Measurements from ENCODE around the gene SAMD5.
"Not testable (repeated sequence)": the region's sequence is repeated elsewhere in the genome, so short reads cannot be mapped to it uniquely, and the experiment has no call there.

Gene SAMD5

GRCh38 chr6:147538821-147539220, 30.3 kb downstream of the SAMD5 start:
- Histone ChIP-seq H2AFZ (ENCODE audit: low read depth, low read length) (no peak overlapping the region), H3K9me3 (ENCODE audit: low read length) (no peaks in the 10 kb centered on the region), H3K36me3 (ENCODE audit: insufficient read depth, low read length) (no peaks in the 10 kb centered on the region), H3K4me1 (ENCODE audit: insufficient read depth, low read length) (no peaks in the 10 kb centered on the region), H3K27me3 (ENCODE audit: insufficient read depth, low read length) (no peaks in the 10 kb centered on the region), H3K4me3 (ENCODE audit: low read length) (no peak overlapping the region)

DNA sequence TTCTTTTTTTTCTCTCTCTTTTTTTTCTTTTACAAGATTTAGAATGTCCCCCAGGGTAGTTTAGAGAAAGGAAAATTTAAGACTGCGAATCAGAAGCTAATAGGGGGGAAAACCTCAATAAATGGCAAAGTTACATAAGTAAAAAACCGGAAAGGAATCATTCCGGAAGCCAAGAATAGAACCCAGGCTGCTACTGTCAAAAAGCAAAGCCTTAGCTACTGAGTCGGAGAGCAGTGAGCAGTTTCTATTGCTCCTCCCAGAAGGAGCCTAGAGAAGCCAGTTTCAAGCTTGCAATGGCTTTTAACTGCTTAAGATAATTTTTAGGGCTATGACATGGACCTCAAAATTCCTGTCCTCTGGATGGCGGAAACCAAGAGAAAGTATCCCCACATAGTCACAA, 31.6 kb downstream of the SAMD5 start:
- no peaks in the 10 kb centered on the region for H3K4me1 ChIP-seq (ENCODE audit: insufficient read depth, low read length)
- H3K9me3 ChIP-seq (ENCODE audit: low read length): no peaks in the 10 kb centered on the region
- no peaks in the 10 kb centered on the region for H3K36me3 ChIP-seq (ENCODE audit: insufficient read depth, low read length)
- H2AFZ ChIP-seq (ENCODE audit: low read depth, low read length): no peak overlapping the region
- no peaks in the 10 kb centered on the region for H3K27me3 ChIP-seq (ENCODE audit: insufficient read depth, low read length)
- no peak overlapping the region for H3K4me3 ChIP-seq (ENCODE audit: low read length)

DNA sequence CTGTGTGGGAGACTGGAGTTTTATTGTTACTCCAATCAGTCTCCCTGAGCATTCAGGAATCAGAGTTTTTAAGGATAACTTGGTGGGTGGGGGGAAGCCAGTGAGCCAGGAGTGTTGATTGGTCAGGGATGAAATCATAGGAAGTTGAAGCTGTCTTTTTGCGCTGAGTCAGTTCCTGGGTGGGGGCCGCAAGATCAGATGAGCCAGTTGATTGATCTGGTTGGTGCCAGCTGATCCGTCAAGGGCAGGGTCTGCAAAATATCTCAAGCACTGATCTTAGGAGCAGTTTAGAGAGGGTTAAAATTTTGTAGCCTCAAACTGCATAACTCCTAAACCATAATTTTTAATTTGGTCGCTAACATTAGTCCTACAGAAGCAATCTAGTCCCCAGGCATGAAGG, 33.9 kb downstream of the SAMD5 start:
- not testable (repeated sequence) for H3K4me3 ChIP-seq (ENCODE audit: low read length); H3K9me3 ChIP-seq (ENCODE audit: low read length); H3K4me1 ChIP-seq (ENCODE audit: insufficient read depth, low read length); H3K27me3 ChIP-seq (ENCODE audit: insufficient read depth, low read length); H3K36me3 ChIP-seq (ENCODE audit: insufficient read depth, low read length); H2AFZ ChIP-seq (ENCODE audit: low read depth, low read length)

DNA sequence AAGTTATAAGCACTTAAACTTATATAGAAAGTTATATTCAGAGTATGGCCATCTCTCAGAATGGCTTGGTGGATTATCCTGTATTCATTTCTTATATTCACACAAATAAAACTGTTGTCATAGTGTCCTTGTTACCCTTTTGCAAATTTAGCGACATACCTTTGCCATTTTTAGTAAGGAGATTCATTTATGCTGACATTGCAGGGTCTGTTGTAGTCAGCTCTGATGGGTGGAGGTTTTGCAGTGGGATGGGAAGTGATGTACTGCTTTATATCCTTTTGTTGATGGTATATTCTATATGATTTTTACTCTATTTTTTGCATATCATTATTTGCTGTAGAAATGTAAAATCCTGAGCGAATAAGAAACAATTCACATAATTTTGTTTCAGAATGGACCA, 35.9 kb downstream of the SAMD5 start:
- Histone ChIP-seq H3K9me3 (ENCODE audit: low read length) (no peaks in the 10 kb centered on the region), H3K4me1 (ENCODE audit: insufficient read depth, low read length) (no peaks in the 10 kb centered on the region)

GRCh38 chr6:147546501-147547368, 38.2 kb downstream of the SAMD5 start:
- Histone ChIP-seq H3K4me1 (ENCODE audit: insufficient read depth, low read length) (no peaks in the 10 kb centered on the region), H2AFZ (ENCODE audit: low read depth, low read length) (no peak overlapping the region), H3K27me3 (ENCODE audit: insufficient read depth, low read length) (no peaks in the 10 kb centered on the region), H3K36me3 (ENCODE audit: insufficient read depth, low read length) (no peaks in the 10 kb centered on the region), H3K9me3 (ENCODE audit: low read length) (no peaks in the 10 kb centered on the region), H3K4me3 (ENCODE audit: low read length) (no peak overlapping the region)

More for the DNA sequence above, 35.9 kb downstream of the SAMD5 start:
- H3K36me3 ChIP-seq (ENCODE audit: insufficient read depth, low read length): no peaks in the 10 kb centered on the region
- H3K4me3 ChIP-seq (ENCODE audit: low read length): no peak overlapping the region
- H2AFZ ChIP-seq (ENCODE audit: low read depth, low read length): no peak overlapping the region
- H3K27me3 ChIP-seq (ENCODE audit: insufficient read depth, low read length): no peaks in the 10 kb centered on the region

- no peaks in the 10 kb centered on the region for H3K9me3 ChIP-seq (ENCODE audit: low read length)
- no peak overlapping the region for H2AFZ ChIP-seq (ENCODE audit: low read depth, low read length)
Observed at GRCh38 chr6:147547369-147547902, 38.9 kb downstream of the SAMD5 start.

DNA sequence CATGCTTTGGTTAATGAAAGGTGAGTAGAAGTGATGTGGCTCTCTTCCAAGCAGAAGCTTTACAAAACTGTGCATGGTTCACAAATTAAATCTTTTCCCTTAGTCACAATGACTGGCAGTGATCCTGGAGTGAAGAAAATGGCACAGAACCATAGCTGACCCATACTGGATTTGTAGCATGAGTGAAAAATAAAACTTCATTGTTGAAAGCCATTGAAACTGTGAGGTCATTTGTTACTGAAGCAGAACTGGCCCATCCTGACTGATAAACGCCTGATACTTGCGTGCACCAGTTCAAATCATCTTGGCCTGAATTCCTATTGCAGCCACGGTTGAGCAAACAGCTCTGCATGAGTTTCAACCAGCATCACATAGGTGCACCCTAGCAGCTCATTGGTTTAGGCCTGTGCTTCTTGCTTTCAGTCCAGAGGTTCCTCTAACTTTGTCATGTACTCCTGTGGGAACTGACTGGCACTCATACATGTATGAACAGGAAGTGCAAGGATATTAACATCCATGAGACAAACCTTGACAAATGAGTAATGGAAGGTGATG, 40.5 kb downstream of the SAMD5 start:
- Histone ChIP-seq H3K27me3 (ENCODE audit: insufficient read depth, low read length) (no peaks in the 10 kb centered on the region), H2AFZ (ENCODE audit: low read depth, low read length) (no peak overlapping the region)

More at GRCh38 chr6:147547369-147547902, 38.9 kb downstream of the SAMD5 start:
- no peaks in the 10 kb centered on the region for H3K4me1 ChIP-seq (ENCODE audit: insufficient read depth, low read length)
- no peaks in the 10 kb centered on the region for H3K36me3 ChIP-seq (ENCODE audit: insufficient read depth, low read length)
- H3K27me3 ChIP-seq (ENCODE audit: insufficient read depth, low read length): no peaks in the 10 kb centered on the region
- H3K4me3 ChIP-seq (ENCODE audit: low read length): no peak overlapping the region

GRCh38 chr6:147549531-147549930, 41.0 kb downstream of the SAMD5 start:
- Histone ChIP-seq H3K27me3 (ENCODE audit: insufficient read depth, low read length) (no peaks in the 10 kb centered on the region), H3K4me1 (ENCODE audit: insufficient read depth, low read length) (no peaks in the 10 kb centered on the region)

More for the DNA sequence above, 40.5 kb downstream of the SAMD5 start:
- H3K36me3 ChIP-seq (ENCODE audit: insufficient read depth, low read length): no peaks in the 10 kb centered on the region
- H3K4me3 ChIP-seq (ENCODE audit: low read length): no peak overlapping the region
- H3K9me3 ChIP-seq (ENCODE audit: low read length): no peaks in the 10 kb centered on the region
- H3K4me1 ChIP-seq (ENCODE audit: insufficient read depth, low read length): no peaks in the 10 kb centered on the region

GRCh38 chr6:147551976-147552375, 43.5 kb downstream of the SAMD5 start:
- H3K9me3 ChIP-seq (ENCODE audit: low read length): no peaks in the 10 kb centered on the region
- no peaks in the 10 kb centered on the region for H3K4me1 ChIP-seq (ENCODE audit: insufficient read depth, low read length)
- H2AFZ ChIP-seq (ENCODE audit: low read depth, low read length): no peak overlapping the region
- no peak overlapping the region for H3K4me3 ChIP-seq (ENCODE audit: low read length)
- H3K27me3 ChIP-seq (ENCODE audit: insufficient read depth, low read length): no peaks in the 10 kb centered on the region
- no peaks in the 10 kb centered on the region for H3K36me3 ChIP-seq (ENCODE audit: insufficient read depth, low read length)

More at GRCh38 chr6:147549531-147549930, 41.0 kb downstream of the SAMD5 start:
- H3K4me3 ChIP-seq (ENCODE audit: low read length): no peak overlapping the region
- H3K36me3 ChIP-seq (ENCODE audit: insufficient read depth, low read length): no peaks in the 10 kb centered on the region
- no peaks in the 10 kb centered on the region for H3K9me3 ChIP-seq (ENCODE audit: low read length)
- no peak overlapping the region for H2AFZ ChIP-seq (ENCODE audit: low read depth, low read length)

DNA sequence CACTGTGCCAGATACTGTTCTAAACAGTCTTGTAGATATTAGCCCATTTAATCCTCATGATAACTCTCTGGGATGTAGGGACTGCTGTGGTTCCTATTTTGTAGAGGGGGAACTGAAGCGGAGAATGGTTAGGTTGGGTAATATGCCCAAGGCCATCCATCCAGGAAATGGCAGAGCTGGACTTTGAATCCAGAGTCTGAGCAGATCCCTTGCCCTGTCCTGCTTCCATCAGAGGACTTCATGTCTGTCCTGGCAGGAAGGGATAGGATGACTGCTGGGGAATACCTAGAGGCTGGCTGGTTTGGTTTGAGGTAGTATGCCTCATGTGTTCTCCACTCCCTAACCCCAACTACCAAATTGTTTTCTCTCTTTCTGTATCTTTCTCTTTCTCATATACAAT, 44.6 kb downstream of the SAMD5 start:
- Histone ChIP-seq H3K4me1 (ENCODE audit: insufficient read depth, low read length) (no peaks in the 10 kb centered on the region), H3K9me3 (ENCODE audit: low read length) (no peaks in the 10 kb centered on the region), H2AFZ (ENCODE audit: low read depth, low read length) (no peak overlapping the region), H3K4me3 (ENCODE audit: low read length) (no peak overlapping the region), H3K27me3 (ENCODE audit: insufficient read depth, low read length) (no peaks in the 10 kb centered on the region), H3K36me3 (ENCODE audit: insufficient read depth, low read length) (no peaks in the 10 kb centered on the region)

- Histone ChIP-seq H3K9me3 (ENCODE audit: low read length) (no peaks in the 10 kb centered on the region), H3K4me3 (ENCODE audit: low read length) (no peak overlapping the region), H3K36me3 (ENCODE audit: insufficient read depth, low read length) (no peaks in the 10 kb centered on the region), H3K27me3 (ENCODE audit: insufficient read depth, low read length) (no peaks in the 10 kb centered on the region), H2AFZ (ENCODE audit: low read depth, low read length) (no peak overlapping the region), H3K4me1 (ENCODE audit: insufficient read depth, low read length) (no peaks in the 10 kb centered on the region)
Observed at GRCh38 chr6:147554281-147554680, 45.8 kb downstream of the SAMD5 start.

GRCh38 chr6:147559006-147559405, 50.5 kb downstream of the SAMD5 start:
- Histone ChIP-seq H3K4me1 (ENCODE audit: insufficient read depth, low read length) (no peaks in the 10 kb centered on the region), H3K36me3 (ENCODE audit: insufficient read depth, low read length) (no peaks in the 10 kb centered on the region), H3K27me3 (ENCODE audit: insufficient read depth, low read length) (no peaks in the 10 kb centered on the region), H3K9me3 (ENCODE audit: low read length) (no peaks in the 10 kb centered on the region), H2AFZ (ENCODE audit: low read depth, low read length) (no peak overlapping the region), H3K4me3 (ENCODE audit: low read length) (no peak overlapping the region)

- no peak overlapping the region for H3K4me3 ChIP-seq (ENCODE audit: low read length)
- H3K36me3 ChIP-seq (ENCODE audit: insufficient read depth, low read length): no peaks in the 10 kb centered on the region
- H2AFZ ChIP-seq (ENCODE audit: low read depth, low read length): no peak overlapping the region
- no peaks in the 10 kb centered on the region for H3K27me3 ChIP-seq (ENCODE audit: insufficient read depth, low read length)
- no peaks in the 10 kb centered on the region for H3K4me1 ChIP-seq (ENCODE audit: insufficient read depth, low read length)
- H3K9me3 ChIP-seq (ENCODE audit: low read length): no peaks in the 10 kb centered on the region
Observed at GRCh38 chr6:147560670-147561069, 52.2 kb downstream of the SAMD5 start.

Data from neuron (in vitro differentiated cells).